Neutrophil (primary cell): Measurements from ENCODE around the gene CHRNA7.
"Not testable (repeated sequence)": the region's sequence is repeated elsewhere in the genome, so short reads cannot be mapped to it uniquely, and the experiment has no call there.

Source experiments
- H3K27ac ChIP-seq: fragments of 200-600 bp; sonication (generic); 2 replicates; pipeline ENCODE4 v1.5.1; 2016; ENCODE audit warnings: mild to moderate bottlenecking, moderate library complexity
- H3K27me3 ChIP-seq: fragments of 200-600 bp; sonication (generic); 2 replicates; pipeline ENCODE4 v1.6.0; 2016; ENCODE audit warnings: mild to moderate bottlenecking
- H3K36me3 ChIP-seq: fragments of 200-600 bp; sonication (generic); 2 replicates; pipeline ENCODE4 v1.5.1; 2017
- H3K4me1 ChIP-seq, 2 experiments: fragments of 200-600 bp in 1 of 2; sonication (generic) in 1 of 2; 1 replicate in 1 of 2; 2 replicates in 1 of 2; pipeline versions ENCODE4 v1.5.1 to v1.6.1; 2013 to 2016; ENCODE audit warnings: low read depth in 1 of 2, low read length in 1 of 2, mild to moderate bottlenecking in 1 of 2, moderate library complexity in 1 of 2; ENCODE audit not compliant: control insufficient read depth in 1 of 2, insufficient read depth in 1 of 2
- H3K4me3 ChIP-seq, 2 experiments: fragments of 200-600 bp in 1 of 2; sonication (generic) in 1 of 2; 1 replicate in 1 of 2; 2 replicates in 1 of 2; pipeline ENCODE4 v1.5.1; 2013 to 2016; ENCODE audit warnings: low read depth in 1 of 2, low read length in 1 of 2, mild to moderate bottlenecking in 1 of 2, moderate library complexity in 1 of 2
- H3K9me3 ChIP-seq: fragments of 200-600 bp; sonication (generic); 2 replicates; pipeline ENCODE4 v1.5.1; 2016
- CTCF ChIP-seq: fragments of 200-600 bp; sonication (generic); IDR thresholded peaks from 2 replicates; pipeline ENCODE4 v1.5.1; 2016; ENCODE audit warnings: antibody characterized with exemption

The CHRNA7 gene

GRCh38 chr15:32148833-32149555 is 118.7 kb downstream of the CHRNA7 start:
- no peaks in the 10 kb centered on the region for H3K9me3 ChIP-seq
- H3K27ac ChIP-seq = no peak overlapping the region
- TF ChIP-seq CTCF = no peak
- H3K4me1 ChIP-seq = no peaks in the 10 kb centered on the region
- peaks cover 12% of the 10 kb centered on the region for H3K27me3 ChIP-seq
- no peaks in the 10 kb centered on the region for H3K36me3 ChIP-seq
- no peak overlapping the region for H3K4me3 ChIP-seq

- no peak for TF ChIP-seq CTCF
- H3K4me1 ChIP-seq = no peaks in the 10 kb centered on the region
- no peaks in the 10 kb centered on the region for H3K36me3 ChIP-seq
- H3K27me3 ChIP-seq = peaks cover 12% of the 10 kb centered on the region
- H3K27ac ChIP-seq = no peak overlapping the region
- H3K9me3 ChIP-seq = no peaks in the 10 kb centered on the region
- H3K4me3 ChIP-seq = no peak overlapping the region
These were observed 122.3 kb downstream of the CHRNA7 start for GRCh38 chr15:32152574-32152973.

GRCh38 chr15:32153868-32154623 is 123.7 kb downstream of the CHRNA7 start:
- not testable (repeated sequence) for H3K4me1 ChIP-seq, H3K36me3 ChIP-seq, H3K9me3 ChIP-seq, H3K27ac ChIP-seq, H3K4me3 ChIP-seq
- peaks cover 12% of the 10 kb centered on the region for H3K27me3 ChIP-seq

- H3K27me3 ChIP-seq, H3K4me1 ChIP-seq, H3K9me3 ChIP-seq, H3K4me3 ChIP-seq, H3K27ac ChIP-seq, H3K36me3 ChIP-seq: not testable (repeated sequence)
These were observed 131.8 kb downstream of the CHRNA7 start for GRCh38 chr15:32162143-32162542.

- not testable (repeated sequence) for H3K36me3 ChIP-seq, H3K27ac ChIP-seq, H3K9me3 ChIP-seq, H3K4me1 ChIP-seq, H3K27me3 ChIP-seq, H3K4me3 ChIP-seq
These were observed 133.8 kb downstream of the CHRNA7 start for GRCh38 chr15:32164065-32164464.

- not testable (repeated sequence) for H3K4me3 ChIP-seq, H3K27ac ChIP-seq, H3K4me1 ChIP-seq
These were observed 134.4 kb downstream of the CHRNA7 start for GRCh38 chr15:32164747-32165146.

GRCh38 chr15:32165775-32166174 is 135.5 kb downstream of the CHRNA7 start:
- not testable (repeated sequence) for H3K36me3 ChIP-seq, H3K9me3 ChIP-seq, H3K4me3 ChIP-seq, H3K4me1 ChIP-seq, H3K27ac ChIP-seq, H3K27me3 ChIP-seq

More at GRCh38 chr15:32164747-32165146, 134.4 kb downstream of the CHRNA7 start:
- not testable (repeated sequence) for H3K9me3 ChIP-seq, H3K27me3 ChIP-seq, H3K36me3 ChIP-seq

GRCh38 chr15:32166270-32166669 is 136.0 kb downstream of the CHRNA7 start:
- not testable (repeated sequence) for H3K9me3 ChIP-seq, H3K4me1 ChIP-seq, H3K36me3 ChIP-seq, H3K27me3 ChIP-seq, H3K4me3 ChIP-seq, H3K27ac ChIP-seq

GRCh38 chr15:32167913-32168312 is 137.6 kb downstream of the CHRNA7 start:
- H3K9me3 ChIP-seq, H3K4me3 ChIP-seq, H3K36me3 ChIP-seq, H3K27ac ChIP-seq, H3K4me1 ChIP-seq, H3K27me3 ChIP-seq: not testable (repeated sequence)

- not testable (repeated sequence) for H3K27ac ChIP-seq, H3K27me3 ChIP-seq, H3K36me3 ChIP-seq, H3K4me3 ChIP-seq, H3K4me1 ChIP-seq, H3K9me3 ChIP-seq
These were observed 150.3 kb downstream of the CHRNA7 start for GRCh38 chr15:32180579-32180978.

GRCh38 chr15:32193780-32194179 is 163.5 kb downstream of the CHRNA7 start:
- not testable (repeated sequence) for H3K9me3 ChIP-seq, H3K36me3 ChIP-seq, H3K27me3 ChIP-seq, H3K4me3 ChIP-seq, H3K4me1 ChIP-seq, H3K27ac ChIP-seq

- H3K27ac ChIP-seq, H3K27me3 ChIP-seq, H3K9me3 ChIP-seq, H3K4me3 ChIP-seq, H3K36me3 ChIP-seq, H3K4me1 ChIP-seq: not testable (repeated sequence)
These were observed 165.9 kb downstream of the CHRNA7 start for GRCh38 chr15:32196206-32196605.
